Thoracic aorta (tissue), 2 donors: Measurements from ENCODE around the gene CYBC1. TPM values are rescaled to one million over a fixed set of nuclear protein-coding genes. Genes with fewer than 3 reads are reported as not detected.
A peak's percentile ranks its signal among the peaks of the same experiment; 100 is the strongest.

Experiments
- ATAC-seq: fragments of 150-250 bp; one replicate; pipeline ENCODE4 v1.8.0; 2017; ENCODE audit warnings: low read depth; ENCODE audit not compliant: insufficient number of reproducible peaks, low FRiP score
- DNase-seq: peaks from one replicate; pipeline ENCODE4 v3.0.0-alpha.2; 2020; ENCODE audit warnings: low spot score
- H3K27ac ChIP-seq, 2 donors: fragments of 200-600 bp; sonication (generic); 1 replicate in 1 of 2; 2 replicates in 1 of 2; pipeline ENCODE4 v1.5.1; 2016; ENCODE audit warnings: mild to moderate bottlenecking in 2 of 2, moderate library complexity in 2 of 2
- H3K27me3 ChIP-seq: fragments of 200-600 bp; sonication (generic); replicated peaks from 2 replicates; pipeline ENCODE4 v1.6.0; 2016; ENCODE audit warnings: mild to moderate bottlenecking; ENCODE audit not compliant: insufficient read depth
- H3K36me3 ChIP-seq: fragments of 200-600 bp; sonication (generic); one replicate; pipeline ENCODE4 v1.5.1; 2016
- H3K4me1 ChIP-seq, 2 donors: fragments of 200-600 bp; sonication (generic); 1 replicate in 1 of 2; 2 replicates in 1 of 2; pipeline versions ENCODE4 v1.5.1 to v1.6.0; 2016; ENCODE audit warnings: low read depth in 2 of 2, mild to moderate bottlenecking in 1 of 2; ENCODE audit not compliant: control insufficient read depth in 1 of 2
- H3K4me3 ChIP-seq: fragments of 200-600 bp; sonication (generic); 2 replicates; pipeline ENCODE4 v1.5.1; 2016; ENCODE audit warnings: mild to moderate bottlenecking
- H3K9me3 ChIP-seq: fragments of 200-600 bp; sonication (generic); 2 replicates; pipeline ENCODE4 v1.5.1; 2016
- total RNA-seq, 2 donors: library from RNA; depleted of rRNA; stranded (reverse); fragments of >200 nt; gene quantifications; one replicate each; pipeline versions ENCODE4 v1.1.0 to v1.2.3, GENCODE V29; 2016
- TF ChIP-seq, protein P1 (sequence below): fragments of 200-600 bp; sonication (generic); IDR thresholded peaks from one replicate; pipeline ENCODE4 v1.5.1; 2019; ENCODE audit warnings: antibody characterized with exemption

Gene CYBC1
- total RNA-seq, 2 donors from 2014 or later: 84.6 to 178 TPM

DNA sequence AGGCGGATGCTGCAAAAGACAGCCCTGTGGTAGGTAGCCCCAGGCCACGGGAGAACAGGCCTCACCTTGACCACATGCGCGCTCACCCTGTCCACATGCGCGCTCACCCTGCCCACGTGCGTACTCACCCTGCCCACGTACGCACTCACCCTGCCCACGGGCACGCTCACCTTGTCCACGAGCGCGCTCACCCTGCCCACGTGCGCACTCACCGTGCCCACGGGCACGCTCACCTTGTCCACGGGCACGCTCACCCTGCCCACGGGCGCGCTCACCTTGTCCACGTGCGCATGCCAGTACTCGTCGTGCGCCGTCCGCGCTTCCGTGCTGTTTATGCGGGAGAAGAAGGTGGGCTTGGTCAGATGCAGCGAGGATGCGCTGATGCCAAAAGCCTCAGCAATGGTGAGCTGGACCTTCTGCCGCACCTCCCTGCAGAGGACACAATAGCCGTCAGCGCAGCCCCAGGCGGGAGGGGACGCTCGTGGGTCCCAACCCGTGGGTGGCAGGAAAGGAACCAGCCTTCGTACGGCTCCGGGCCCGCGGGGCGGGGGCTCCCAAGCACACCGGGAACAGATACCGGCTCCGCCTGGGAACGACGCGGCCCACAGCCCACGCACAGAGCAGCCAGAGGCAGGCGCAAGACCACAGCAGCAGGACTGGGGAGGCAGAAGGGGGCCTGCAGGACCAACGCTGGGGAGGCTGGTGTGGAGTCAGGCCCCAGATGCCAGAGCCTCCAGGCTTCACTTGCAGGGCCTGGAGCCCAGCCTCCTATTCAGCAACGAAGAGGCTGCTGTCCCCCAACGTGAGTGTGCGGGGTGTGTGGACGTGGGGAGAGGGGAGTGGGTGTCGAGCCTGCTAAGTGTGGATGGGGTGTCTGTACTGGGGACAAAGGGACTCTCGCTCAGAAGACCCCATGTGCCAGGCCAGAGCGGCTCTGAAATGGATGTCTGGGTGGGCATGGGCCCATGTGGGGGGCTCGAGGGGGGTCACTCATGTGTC lies 46.6 kb downstream of the CYBC1 start:
- H3K4me3 ChIP-seq: no peak overlapping the region
- DNase-seq (no peak), ATAC-seq (no peak)
- no peaks in the 10 kb centered on the region for H3K27me3 ChIP-seq
- TF ChIP-seq, protein P1, sequence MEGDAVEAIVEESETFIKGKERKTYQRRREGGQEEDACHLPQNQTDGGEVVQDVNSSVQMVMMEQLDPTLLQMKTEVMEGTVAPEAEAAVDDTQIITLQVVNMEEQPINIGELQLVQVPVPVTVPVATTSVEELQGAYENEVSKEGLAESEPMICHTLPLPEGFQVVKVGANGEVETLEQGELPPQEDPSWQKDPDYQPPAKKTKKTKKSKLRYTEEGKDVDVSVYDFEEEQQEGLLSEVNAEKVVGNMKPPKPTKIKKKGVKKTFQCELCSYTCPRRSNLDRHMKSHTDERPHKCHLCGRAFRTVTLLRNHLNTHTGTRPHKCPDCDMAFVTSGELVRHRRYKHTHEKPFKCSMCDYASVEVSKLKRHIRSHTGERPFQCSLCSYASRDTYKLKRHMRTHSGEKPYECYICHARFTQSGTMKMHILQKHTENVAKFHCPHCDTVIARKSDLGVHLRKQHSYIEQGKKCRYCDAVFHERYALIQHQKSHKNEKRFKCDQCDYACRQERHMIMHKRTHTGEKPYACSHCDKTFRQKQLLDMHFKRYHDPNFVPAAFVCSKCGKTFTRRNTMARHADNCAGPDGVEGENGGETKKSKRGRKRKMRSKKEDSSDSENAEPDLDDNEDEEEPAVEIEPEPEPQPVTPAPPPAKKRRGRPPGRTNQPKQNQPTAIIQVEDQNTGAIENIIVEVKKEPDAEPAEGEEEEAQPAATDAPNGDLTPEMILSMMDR: no peak
- peaks cover 3 to 8% of the 10 kb centered on the region in 2 donors for H3K4me1 ChIP-seq
- H3K27ac ChIP-seq: no peak overlapping the region
- H3K9me3 ChIP-seq: no peaks in the 10 kb centered on the region
- peaks cover 15% of the 10 kb centered on the region for H3K36me3 ChIP-seq

DNA sequence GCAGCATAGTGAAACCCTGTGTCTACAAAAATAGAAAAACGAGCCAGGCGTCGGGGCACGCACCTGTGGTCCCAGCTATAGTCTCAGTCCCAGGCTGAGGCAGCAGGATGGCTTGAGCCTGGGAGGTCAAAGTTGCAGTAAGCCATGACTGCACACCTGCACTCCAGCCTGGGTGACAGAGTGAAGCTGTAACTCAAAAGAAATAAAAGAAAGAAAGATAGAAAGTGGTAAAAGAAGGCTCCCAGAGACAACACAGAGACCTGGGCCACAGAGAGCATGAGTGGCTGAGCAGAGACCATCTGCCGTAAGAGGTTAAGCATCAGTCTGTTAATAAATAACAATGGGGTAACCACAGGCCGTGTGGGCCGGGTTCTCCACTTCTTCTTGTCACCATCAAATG lies 47.7 kb downstream of the CYBC1 start:
- no peaks in the 10 kb centered on the region for H3K9me3 ChIP-seq
- no peak overlapping the region for H3K4me3 ChIP-seq
- ATAC-seq (no peak), DNase-seq (no peak)
- H3K4me1 ChIP-seq: peaks cover 3 to 13% of the 10 kb centered on the region in 2 donors
- H3K27ac ChIP-seq: no peak overlapping the region
- TF ChIP-seq, protein P1: no peak
- H3K27me3 ChIP-seq: no peaks in the 10 kb centered on the region
- peaks cover 13% of the 10 kb centered on the region for H3K36me3 ChIP-seq

DNA sequence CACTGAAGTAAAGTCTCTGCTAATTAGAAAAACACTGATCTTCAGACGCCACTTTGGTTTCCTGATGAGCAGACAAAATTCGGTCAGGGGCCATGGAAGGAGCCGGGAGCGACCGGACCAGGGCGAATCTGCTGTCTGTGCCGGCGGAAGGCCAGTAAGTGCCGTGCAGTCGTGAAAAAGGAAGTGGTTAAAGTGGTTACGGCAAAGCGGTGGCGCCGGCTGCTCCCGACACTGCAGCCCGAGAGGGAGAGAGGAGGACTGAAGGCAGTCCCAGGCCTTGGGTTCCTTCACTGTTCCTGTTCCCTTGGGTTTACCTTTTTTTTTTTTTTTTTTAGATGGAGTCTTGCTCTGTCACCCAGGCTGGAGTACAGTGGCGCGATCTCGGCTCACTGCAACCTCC lies 49.7 kb downstream of the CYBC1 start:
- ATAC-seq (no peak), DNase-seq (no peak)
- Histone ChIP-seq H3K4me1 (peaks cover 3 to 13% of the 10 kb centered on the region in 2 donors), H3K9me3 (no peaks in the 10 kb centered on the region), H3K27ac (no peak overlapping the region), H3K27me3 (no peaks in the 10 kb centered on the region), H3K36me3 (peaks cover 13% of the 10 kb centered on the region), H3K4me3 (peak overlapping the region; percentile 31)
- TF ChIP-seq, protein P1: no peak

DNA sequence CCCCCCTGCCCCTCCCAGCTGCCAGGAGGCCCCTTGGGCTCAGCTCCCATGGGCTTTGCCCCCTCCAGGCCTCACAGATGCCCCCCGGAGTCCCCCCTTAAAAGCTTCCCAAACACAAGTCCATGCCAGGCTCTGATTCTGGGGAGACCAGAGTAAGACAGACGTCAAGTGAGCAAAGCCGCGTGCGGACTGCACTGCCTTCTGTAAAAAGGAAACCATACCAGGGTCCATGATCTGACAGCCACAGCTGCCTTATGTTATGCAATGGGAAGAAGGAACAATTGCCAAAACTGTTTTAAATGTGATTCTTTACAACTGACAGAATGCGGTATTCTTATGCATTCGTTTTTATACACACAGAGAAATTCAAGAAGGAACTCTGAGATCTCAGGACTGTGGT lies 50.3 kb downstream of the CYBC1 start:
- H3K27ac ChIP-seq: no peak overlapping the region
- no peak for ATAC-seq
- H3K9me3 ChIP-seq: no peaks in the 10 kb centered on the region

DNA sequence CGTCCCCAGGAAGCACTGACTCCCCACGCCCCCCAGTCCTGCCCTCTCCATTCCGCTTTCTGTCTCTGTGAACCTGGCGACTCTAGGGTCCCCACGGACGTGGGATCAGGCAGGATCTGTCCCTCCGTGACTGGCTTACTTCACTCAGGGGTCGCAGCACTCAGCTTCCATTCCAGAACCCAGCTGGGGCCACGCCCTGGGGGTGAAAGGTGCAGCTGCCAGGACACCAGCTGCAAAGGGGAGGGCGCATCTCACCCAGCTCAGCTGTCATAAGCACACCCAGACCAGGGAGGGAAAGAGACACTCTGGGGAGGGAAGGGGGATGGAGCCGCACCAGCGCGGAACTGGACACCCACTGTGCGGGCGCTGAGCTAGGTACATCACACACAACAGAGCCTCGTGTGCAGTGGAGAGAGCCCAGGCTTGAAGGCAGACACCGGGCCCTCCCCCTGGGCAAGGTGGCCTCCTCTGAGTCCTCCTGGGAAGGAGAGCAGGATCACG lies 50.9 kb downstream of the CYBC1 start:
- Histone ChIP-seq H3K27me3 (no peaks in the 10 kb centered on the region), H3K36me3 (peaks cover 13% of the 10 kb centered on the region), H3K4me3 (no peak overlapping the region), H3K27ac (no peak overlapping the region), H3K4me1 (peaks cover 3 to 13% of the 10 kb centered on the region in 2 donors), H3K9me3 (no peaks in the 10 kb centered on the region)
- TF ChIP-seq, protein P1: no peak
- DNase-seq: no peak
- no peak for ATAC-seq

More for the DNA sequence above, 50.3 kb downstream of the CYBC1 start:
- Histone ChIP-seq H3K36me3 (peaks cover 13% of the 10 kb centered on the region), H3K4me3 (no peak overlapping the region), H3K4me1 (peaks cover 3 to 13% of the 10 kb centered on the region in 2 donors), H3K27me3 (no peaks in the 10 kb centered on the region)
- DNase-seq: no peak
- TF ChIP-seq, protein P1: no peak
